VCaP (cell line): ENCODE data around the gene GALK1.

Source experiments
- H3K27ac ChIP-seq: fragments of 450-650 bp; 2 replicates; pipeline ENCODE4 v1.5.1; 2017
- TF ChIP-seq, protein P1 (sequence below): fragments of 450-650 bp; conservative IDR thresholded peaks from 2 replicates; pipeline ENCODE4 v1.5.1; 2017; ENCODE audit warnings: mild to moderate bottlenecking, moderate library complexity

The GALK1 gene

DNA sequence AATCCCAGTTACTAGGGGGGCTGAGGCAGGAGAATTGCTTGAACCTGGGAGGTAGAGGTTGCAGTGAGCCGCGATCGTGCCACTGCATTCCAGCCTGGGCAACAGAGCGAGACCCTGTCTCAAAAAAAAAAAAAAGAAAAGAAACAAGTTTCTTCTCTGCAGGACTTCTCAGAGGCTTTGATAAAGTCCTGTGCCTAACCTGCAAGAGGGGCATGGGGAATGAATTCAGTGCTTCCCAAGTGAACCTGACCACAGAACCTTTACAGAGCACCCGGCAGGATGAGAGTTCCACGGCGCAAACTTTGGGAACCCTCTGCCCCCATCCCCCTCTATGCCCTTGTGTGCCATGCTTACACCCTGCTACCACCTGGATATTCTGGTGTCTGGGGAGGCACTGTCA lies 25.8 kb downstream of the GALK1 start:
- TF ChIP-seq, protein P1, sequence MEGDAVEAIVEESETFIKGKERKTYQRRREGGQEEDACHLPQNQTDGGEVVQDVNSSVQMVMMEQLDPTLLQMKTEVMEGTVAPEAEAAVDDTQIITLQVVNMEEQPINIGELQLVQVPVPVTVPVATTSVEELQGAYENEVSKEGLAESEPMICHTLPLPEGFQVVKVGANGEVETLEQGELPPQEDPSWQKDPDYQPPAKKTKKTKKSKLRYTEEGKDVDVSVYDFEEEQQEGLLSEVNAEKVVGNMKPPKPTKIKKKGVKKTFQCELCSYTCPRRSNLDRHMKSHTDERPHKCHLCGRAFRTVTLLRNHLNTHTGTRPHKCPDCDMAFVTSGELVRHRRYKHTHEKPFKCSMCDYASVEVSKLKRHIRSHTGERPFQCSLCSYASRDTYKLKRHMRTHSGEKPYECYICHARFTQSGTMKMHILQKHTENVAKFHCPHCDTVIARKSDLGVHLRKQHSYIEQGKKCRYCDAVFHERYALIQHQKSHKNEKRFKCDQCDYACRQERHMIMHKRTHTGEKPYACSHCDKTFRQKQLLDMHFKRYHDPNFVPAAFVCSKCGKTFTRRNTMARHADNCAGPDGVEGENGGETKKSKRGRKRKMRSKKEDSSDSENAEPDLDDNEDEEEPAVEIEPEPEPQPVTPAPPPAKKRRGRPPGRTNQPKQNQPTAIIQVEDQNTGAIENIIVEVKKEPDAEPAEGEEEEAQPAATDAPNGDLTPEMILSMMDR, result no peak
- H3K27ac ChIP-seq, result no peak overlapping the region

DNA sequence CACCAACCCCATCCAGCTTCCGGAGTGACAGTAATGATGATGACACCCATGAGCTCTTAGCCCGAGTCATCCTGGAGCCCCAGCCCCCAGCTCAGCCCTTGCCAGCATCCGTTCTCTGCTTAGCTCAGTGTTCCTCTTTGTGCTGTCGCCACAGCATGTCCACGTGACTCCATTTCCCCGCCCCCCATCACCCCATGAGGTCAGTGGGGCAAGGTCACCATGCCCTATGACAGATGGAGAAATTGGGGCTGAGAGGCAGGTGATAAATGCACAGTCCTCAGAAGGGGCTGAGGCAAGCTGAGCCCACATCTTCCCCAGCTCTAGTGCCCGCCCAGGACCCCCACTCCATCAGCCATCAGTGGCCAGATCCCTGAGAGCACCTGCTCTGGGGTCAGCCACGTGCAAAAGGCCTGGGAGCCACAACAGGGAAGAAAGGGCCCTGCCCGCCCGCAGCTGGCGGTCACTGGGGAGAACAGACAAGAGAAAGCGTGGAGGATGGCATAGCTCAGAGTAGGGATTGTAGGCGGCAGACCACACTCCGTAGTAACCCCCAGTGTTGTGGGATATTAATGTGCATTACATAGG lies 26.7 kb downstream of the GALK1 start:
- TF ChIP-seq, protein P1, result no peak
- no peak overlapping the region for H3K27ac ChIP-seq

DNA sequence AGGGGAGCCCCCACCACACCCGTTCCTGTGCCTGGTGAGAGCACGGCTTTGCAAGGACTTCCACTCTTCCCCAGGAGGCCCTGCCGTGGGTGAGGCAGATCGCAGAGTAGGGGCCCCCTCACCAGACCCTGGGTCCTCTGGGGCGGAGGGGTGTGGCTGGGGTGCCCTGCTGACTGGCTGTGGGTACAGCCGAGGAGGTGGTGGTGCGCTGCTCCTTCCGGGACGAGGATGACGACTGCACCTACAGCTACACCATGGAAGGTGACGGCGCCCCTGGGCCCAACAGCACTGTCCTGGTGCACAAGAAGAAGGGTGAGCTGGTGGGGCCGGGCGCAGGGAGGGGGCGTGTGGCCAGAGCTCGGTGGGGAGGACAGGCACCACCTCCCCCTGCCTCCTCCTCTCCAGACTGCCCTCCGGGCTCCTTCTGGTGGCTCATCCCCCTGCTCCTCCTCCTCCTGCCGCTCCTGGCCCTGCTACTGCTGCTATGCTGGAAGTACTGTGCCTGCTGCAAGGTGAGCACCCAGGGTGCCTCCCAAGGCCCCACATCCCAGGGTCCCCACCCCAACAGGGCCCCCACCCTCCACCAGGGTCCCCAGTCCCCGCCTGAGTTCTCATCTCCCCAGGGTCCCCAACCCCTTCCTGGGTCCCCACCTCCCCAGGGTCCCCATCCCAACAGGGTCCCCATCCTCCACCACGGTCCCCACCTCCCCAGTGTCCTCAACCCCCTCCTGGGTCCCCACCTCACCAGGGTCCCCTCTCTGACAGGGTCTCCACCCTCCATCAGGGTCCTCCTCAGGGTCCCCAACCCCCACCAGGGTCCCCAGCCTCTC lies 27.6 kb downstream of the GALK1 start:
- no peak overlapping the region for H3K27ac ChIP-seq
- TF ChIP-seq, protein P1, result no peak

DNA sequence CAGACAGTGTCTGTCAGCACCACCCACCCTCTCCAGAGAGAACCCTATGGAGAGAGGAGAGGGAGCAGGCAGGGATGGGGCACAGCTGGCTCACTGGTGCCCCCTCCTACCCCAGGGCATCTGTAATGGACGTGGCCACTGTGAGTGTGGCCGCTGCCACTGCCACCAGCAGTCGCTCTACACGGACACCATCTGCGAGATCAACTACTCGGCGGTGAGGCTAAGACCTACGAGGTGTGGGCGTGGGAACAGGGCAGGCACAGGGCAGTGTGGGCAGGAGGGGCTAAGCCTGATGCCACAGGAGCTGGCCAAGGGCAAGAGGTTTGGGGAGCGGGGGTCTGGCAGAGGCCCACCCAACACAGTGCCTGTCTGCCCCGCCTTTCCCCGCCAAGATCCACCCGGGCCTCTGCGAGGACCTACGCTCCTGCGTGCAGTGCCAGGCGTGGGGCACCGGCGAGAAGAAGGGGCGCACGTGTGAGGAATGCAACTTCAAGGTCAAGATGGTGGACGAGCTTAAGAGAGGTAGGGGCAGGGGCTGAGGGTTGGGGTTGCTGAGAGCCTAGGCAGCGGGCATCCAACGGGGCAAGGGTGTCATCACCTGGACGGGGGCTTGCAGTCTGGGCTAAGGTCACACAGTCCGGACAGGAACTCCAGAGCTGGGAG lies 28.7 kb downstream of the GALK1 start:
- TF ChIP-seq, protein P1, result no peak
- no peak overlapping the region for H3K27ac ChIP-seq

DNA sequence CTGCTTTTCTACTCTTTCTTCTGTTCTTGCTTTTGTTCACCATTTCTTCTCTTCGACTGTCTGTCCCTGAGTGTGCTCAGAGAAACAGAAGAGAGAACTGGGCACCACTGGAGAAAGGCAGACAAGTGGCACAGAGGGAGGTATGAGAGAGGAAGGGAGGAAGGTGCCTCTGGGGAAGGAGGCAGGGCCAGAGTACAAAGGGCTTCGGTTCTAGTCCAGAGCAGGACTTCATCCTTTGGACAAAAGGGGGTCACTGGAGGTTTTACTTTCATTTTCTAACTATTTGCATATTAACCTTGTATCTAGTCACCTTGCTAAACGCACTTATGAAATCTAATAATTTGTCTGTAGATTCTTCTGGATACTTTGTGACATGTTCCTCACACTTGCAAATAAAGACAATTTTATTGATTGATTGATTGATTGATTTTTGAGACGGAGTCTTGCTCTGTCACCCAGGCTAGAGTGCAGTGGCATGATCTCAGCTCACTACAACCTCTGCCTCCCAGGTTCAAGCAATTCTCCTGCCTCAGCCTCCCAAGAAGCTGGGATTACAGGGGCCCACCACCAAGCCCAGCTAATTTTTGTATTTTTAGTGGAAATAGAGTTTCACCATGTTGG lies 30.2 kb downstream of the GALK1 start:
- no peak overlapping the region for H3K27ac ChIP-seq
- TF ChIP-seq, protein P1, result no peak

DNA sequence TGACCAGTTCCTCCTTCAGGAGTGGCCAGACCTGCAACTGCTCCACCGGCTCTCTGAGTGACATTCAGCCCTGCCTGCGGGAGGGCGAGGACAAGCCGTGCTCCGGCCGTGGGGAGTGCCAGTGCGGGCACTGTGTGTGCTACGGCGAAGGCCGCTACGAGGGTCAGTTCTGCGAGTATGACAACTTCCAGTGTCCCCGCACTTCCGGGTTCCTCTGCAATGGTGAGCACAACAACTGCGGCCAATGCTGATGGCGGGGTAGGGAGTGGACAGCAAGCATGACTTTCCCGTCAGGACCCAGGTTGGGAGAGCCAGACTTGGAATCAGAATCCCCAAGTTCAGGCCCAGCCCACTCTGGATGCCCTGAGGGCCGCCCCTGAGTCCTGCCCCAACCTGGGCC lies 31.5 kb downstream of the GALK1 start:
- H3K27ac ChIP-seq, result no peak overlapping the region
- TF ChIP-seq, protein P1, result no peak
